ENCODE results near the gene DNAJC15.

Gene DNAJC15

GRCh38 chr13:43006893-43007631, 16.3 kb upstream of the DNAJC15 start:
- ATAC-seq (ENCODE audit: low read depth), result peak; percentile 47; the same call in 2 of the 3 replicates
- Histone ChIP-seq H3K27ac (ENCODE audit: poor library complexity, severe bottlenecking) (peak overlapping the region; percentile 94), H3K4me3 (ENCODE audit: severe bottlenecking) (no peak overlapping the region), H3K4me1 (ENCODE audit: insufficient read depth, poor library complexity, severe bottlenecking) (peaks cover 47% of the 10 kb centered on the region), H3K9me3 (ENCODE audit: severe bottlenecking) (no peaks in the 10 kb centered on the region), H3K36me3 (ENCODE audit: low read depth) (no peaks in the 10 kb centered on the region), H3K27me3 (ENCODE audit: insufficient read depth, poor library complexity, severe bottlenecking) (no peaks in the 10 kb centered on the region)
- TF ChIP-seq CTCF (IDR thresholded peaks at IDR 0.05; ENCODE audit: poor library complexity, severe bottlenecking), result no peak
- no peak for DNase-seq (ENCODE audit: low spot score)

- no peak for TF ChIP-seq CTCF (IDR thresholded peaks at IDR 0.05; ENCODE audit: poor library complexity, severe bottlenecking)
- Histone ChIP-seq H3K4me3 (ENCODE audit: severe bottlenecking) (no peak overlapping the region), H3K27me3 (ENCODE audit: insufficient read depth, poor library complexity, severe bottlenecking) (no peaks in the 10 kb centered on the region), H3K36me3 (ENCODE audit: low read depth) (no peaks in the 10 kb centered on the region), H3K27ac (ENCODE audit: poor library complexity, severe bottlenecking) (no peak overlapping the region), H3K9me3 (ENCODE audit: severe bottlenecking) (no peaks in the 10 kb centered on the region), H3K4me1 (ENCODE audit: insufficient read depth, poor library complexity, severe bottlenecking) (peaks cover 34% of the 10 kb centered on the region)
- DNase-seq (ENCODE audit: low spot score), result no peak
- ATAC-seq (ENCODE audit: low read depth), result no peak
These were observed 14.8 kb upstream of the DNAJC15 start for GRCh38 chr13:43008596-43008995.

GRCh38 chr13:43009506-43009905, 13.9 kb upstream of the DNAJC15 start:
- no peaks in the 10 kb centered on the region for H3K27me3 ChIP-seq (ENCODE audit: insufficient read depth, poor library complexity, severe bottlenecking)
- TF ChIP-seq CTCF (IDR thresholded peaks at IDR 0.05; ENCODE audit: poor library complexity, severe bottlenecking), result no peak
- H3K4me3 ChIP-seq (ENCODE audit: severe bottlenecking), result no peak overlapping the region
- ATAC-seq (ENCODE audit: low read depth) (no peak), DNase-seq (ENCODE audit: low spot score) (no peak)
- H3K9me3 ChIP-seq (ENCODE audit: severe bottlenecking), result no peaks in the 10 kb centered on the region
- H3K36me3 ChIP-seq (ENCODE audit: low read depth), result no peaks in the 10 kb centered on the region
- H3K27ac ChIP-seq (ENCODE audit: poor library complexity, severe bottlenecking), result no peak overlapping the region
- H3K4me1 ChIP-seq (ENCODE audit: insufficient read depth, poor library complexity, severe bottlenecking), result peaks cover 26% of the 10 kb centered on the region

- H3K27ac ChIP-seq (ENCODE audit: poor library complexity, severe bottlenecking), result no peak overlapping the region
- ATAC-seq (ENCODE audit: low read depth) (no peak), DNase-seq (ENCODE audit: low spot score) (no peak)
- no peaks in the 10 kb centered on the region for H3K36me3 ChIP-seq (ENCODE audit: low read depth)
- H3K9me3 ChIP-seq (ENCODE audit: severe bottlenecking), result no peaks in the 10 kb centered on the region
- no peaks in the 10 kb centered on the region for H3K27me3 ChIP-seq (ENCODE audit: insufficient read depth, poor library complexity, severe bottlenecking)
- no peaks in the 10 kb centered on the region for H3K4me1 ChIP-seq (ENCODE audit: insufficient read depth, poor library complexity, severe bottlenecking)
- TF ChIP-seq CTCF (IDR thresholded peaks at IDR 0.05; ENCODE audit: poor library complexity, severe bottlenecking), result no peak
- H3K4me3 ChIP-seq (ENCODE audit: severe bottlenecking), result no peak overlapping the region
These were observed 9.2 kb upstream of the DNAJC15 start for GRCh38 chr13:43014162-43014561.

- H3K27ac ChIP-seq (ENCODE audit: poor library complexity, severe bottlenecking), result no peak overlapping the region
- no peak for TF ChIP-seq CTCF (IDR thresholded peaks at IDR 0.05; ENCODE audit: poor library complexity, severe bottlenecking)
- no peaks in the 10 kb centered on the region for H3K4me1 ChIP-seq (ENCODE audit: insufficient read depth, poor library complexity, severe bottlenecking)
- H3K9me3 ChIP-seq (ENCODE audit: severe bottlenecking), result no peaks in the 10 kb centered on the region
- DNase-seq (ENCODE audit: low spot score) (no peak), ATAC-seq (ENCODE audit: low read depth) (no peak)
- no peaks in the 10 kb centered on the region for H3K27me3 ChIP-seq (ENCODE audit: insufficient read depth, poor library complexity, severe bottlenecking)
- no peak overlapping the region for H3K4me3 ChIP-seq (ENCODE audit: severe bottlenecking)
- no peaks in the 10 kb centered on the region for H3K36me3 ChIP-seq (ENCODE audit: low read depth)
These were observed 7.2 kb upstream of the DNAJC15 start for GRCh38 chr13:43016226-43016625.

All from RWPE2 (cell line).